GM19025 (cell line): ENCODE measurements around the gene SLC35A3.
"Not testable (repeated sequence)": the region's sequence is repeated elsewhere in the genome, so short reads cannot be mapped to it uniquely, and the experiment has no call there.

Source experiments
- ATAC-seq: cut with Tn5 transposase; IDR thresholded peaks from one replicate; pipeline ENCODE4 v1.9.1; 2021; ENCODE audit warnings: mild to moderate bottlenecking, low read depth, moderate library complexity; ENCODE audit not compliant: unreplicated experiment

The SLC35A3 gene

GRCh38 chr1:99969729-99970621 is at the start of gene SLC35A3:
TSS of gene SLC35A3 (plus strand) at chr1:99969996. CDS start at chr1:99993555, 23,559 bp downstream.
- peak; percentile 92 for ATAC-seq

GRCh38 chr1:99934801-99935200 is 35.0 kb upstream of the SLC35A3 start:
- ATAC-seq = no peak

GRCh38 chr1:99935534-99935933 is 34.3 kb upstream of the SLC35A3 start:
- ATAC-seq = no peak

- no peak for ATAC-seq
Observed at GRCh38 chr1:99936071-99936470, 33.7 kb upstream of the SLC35A3 start.

- ATAC-seq = no peak
Observed at GRCh38 chr1:99942723-99943122, 27.1 kb upstream of the SLC35A3 start.

- no peak for ATAC-seq
Observed at GRCh38 chr1:99943223-99943794, 26.5 kb upstream of the SLC35A3 start.

GRCh38 chr1:99944192-99944591 is 25.6 kb upstream of the SLC35A3 start:
- no peak for ATAC-seq

- ATAC-seq = no peak
Observed at GRCh38 chr1:99945174-99945573, 24.6 kb upstream of the SLC35A3 start.

- ATAC-seq = no peak
Observed at GRCh38 chr1:99950486-99950885, 19.3 kb upstream of the SLC35A3 start.

GRCh38 chr1:99952522-99952921 is 17.3 kb upstream of the SLC35A3 start:
- no peak for ATAC-seq

- ATAC-seq = no peak
Observed at GRCh38 chr1:99955375-99955774, 14.4 kb upstream of the SLC35A3 start.

GRCh38 chr1:99956755-99957154 is 13.0 kb upstream of the SLC35A3 start:
- no peak for ATAC-seq

- no peak for ATAC-seq
Observed at GRCh38 chr1:99957818-99958217, 12.0 kb upstream of the SLC35A3 start.

- ATAC-seq = not testable (repeated sequence)
Observed at GRCh38 chr1:99959189-99959705, 10.5 kb upstream of the SLC35A3 start.

- not testable (repeated sequence) for ATAC-seq
Observed at GRCh38 chr1:99960260-99960659, 9.5 kb upstream of the SLC35A3 start.

GRCh38 chr1:99963041-99963795 is 6.6 kb upstream of the SLC35A3 start:
- ATAC-seq = no peak

GRCh38 chr1:99964806-99965205 is 5.0 kb upstream of the SLC35A3 start:
- ATAC-seq = no peak

GRCh38 chr1:99965646-99966375 is 4.0 kb upstream of the SLC35A3 start:
- ATAC-seq = no peak

GRCh38 chr1:99968214-99968613 is 1.6 kb upstream of the SLC35A3 start:
- ATAC-seq = no peak

GRCh38 chr1:99969260-99969728 is 502 bp upstream of the SLC35A3 start:
- ATAC-seq = no peak
